Measurements from ENCODE around the gene FAR1.

DNA sequence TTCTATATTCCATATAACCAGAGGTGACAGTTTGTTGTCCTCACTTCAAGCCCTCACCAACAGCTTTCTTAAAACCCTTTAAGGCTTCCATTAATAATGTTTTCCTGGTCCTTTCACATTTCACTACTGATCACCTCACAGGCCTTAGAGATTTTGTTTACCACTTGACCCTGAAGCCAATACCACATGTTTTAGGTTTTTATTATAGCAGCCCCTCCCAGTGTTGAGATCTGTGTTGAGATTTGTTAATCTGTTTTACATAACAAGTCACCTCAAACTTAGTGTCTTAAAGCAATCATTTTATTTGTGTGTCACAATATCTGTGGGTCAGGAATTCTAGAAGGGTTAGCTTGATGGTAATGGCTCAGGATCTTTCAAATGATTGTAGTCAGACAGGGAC, 49.9 kb downstream of the FAR1 start:
- TF ChIP-seq, protein P1, sequence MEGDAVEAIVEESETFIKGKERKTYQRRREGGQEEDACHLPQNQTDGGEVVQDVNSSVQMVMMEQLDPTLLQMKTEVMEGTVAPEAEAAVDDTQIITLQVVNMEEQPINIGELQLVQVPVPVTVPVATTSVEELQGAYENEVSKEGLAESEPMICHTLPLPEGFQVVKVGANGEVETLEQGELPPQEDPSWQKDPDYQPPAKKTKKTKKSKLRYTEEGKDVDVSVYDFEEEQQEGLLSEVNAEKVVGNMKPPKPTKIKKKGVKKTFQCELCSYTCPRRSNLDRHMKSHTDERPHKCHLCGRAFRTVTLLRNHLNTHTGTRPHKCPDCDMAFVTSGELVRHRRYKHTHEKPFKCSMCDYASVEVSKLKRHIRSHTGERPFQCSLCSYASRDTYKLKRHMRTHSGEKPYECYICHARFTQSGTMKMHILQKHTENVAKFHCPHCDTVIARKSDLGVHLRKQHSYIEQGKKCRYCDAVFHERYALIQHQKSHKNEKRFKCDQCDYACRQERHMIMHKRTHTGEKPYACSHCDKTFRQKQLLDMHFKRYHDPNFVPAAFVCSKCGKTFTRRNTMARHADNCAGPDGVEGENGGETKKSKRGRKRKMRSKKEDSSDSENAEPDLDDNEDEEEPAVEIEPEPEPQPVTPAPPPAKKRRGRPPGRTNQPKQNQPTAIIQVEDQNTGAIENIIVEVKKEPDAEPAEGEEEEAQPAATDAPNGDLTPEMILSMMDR (conservative IDR thresholded peaks at IDR 0.05) = no peak
- TF ChIP-seq ZFX (IDR thresholded peaks at IDR 0.05) = no peak
